Activated B cell treated with CpG ODN at 0.5 μM for 24 hours (primary cell): ENCODE measurements around the gene MRPS34. TPM values are rescaled to one million over a fixed set of nuclear protein-coding genes. Genes with fewer than 3 reads are reported as not detected.

Experiments used
- ATAC-seq: fragments of 200-7000 bp; cut with Tn5 transposase; one replicate; pipeline ENCODE4 v1.10.0; 2021; ENCODE audit warnings: low read depth, mild to moderate bottlenecking, moderate library complexity
- CTCF ChIA-PET: fragments of 350-600 bp; sonication (Branson Sonifier 250); formaldehyde crosslinking; loops from one replicate; lab custom pipeline; 2021; ENCODE audit warnings: antibody characterized with exemption; lab: Charles Lee
- POLR2A ChIA-PET: fragments of 350-600 bp; sonication (Branson Sonifier 250); formaldehyde crosslinking; loops from one replicate; lab custom pipeline; 2021; ENCODE audit warnings: antibody characterized with exemption; lab: Charles Lee
- DNase-seq: peaks from one replicate; pipeline ENCODE4 v3.0.0; 2022
- H3K27ac Mint-ChIP-seq: one replicate; pipeline ENCODE4 v1.8.0; 2020; ENCODE audit warnings: mixed read lengths
- H3K27me3 Mint-ChIP-seq: one replicate; pipeline ENCODE4 v1.8.0; 2021; ENCODE audit warnings: mixed read lengths
- H3K36me3 Mint-ChIP-seq: one replicate; pipeline ENCODE4 v1.8.0; 2021; ENCODE audit warnings: low read depth, mixed read lengths
- H3K4me1 Mint-ChIP-seq: one replicate; pipeline ENCODE4 v1.8.0; 2021; ENCODE audit warnings: mixed read lengths
- H3K4me3 Mint-ChIP-seq: one replicate; pipeline ENCODE4 v1.8.0; 2020; ENCODE audit warnings: mild to moderate bottlenecking, mixed read lengths
- H3K9me3 Mint-ChIP-seq: one replicate; pipeline ENCODE4 v1.8.0; 2020; ENCODE audit warnings: mixed read lengths
- CTCF ChIP-seq: fragments of 200-600 bp; IDR thresholded peaks from one replicate; pipeline ENCODE4 v1.8.0; 2022; ENCODE audit warnings: antibody characterized with exemption, mild to moderate bottlenecking
- intact Hi-C: fragments of 100-400 bp; cut with micrococcal nuclease; formaldehyde crosslinking; loops from one replicate; pipeline ENCODE4 v1.15.1; 2024
- total RNA-seq: library from RNA; stranded (reverse); gene quantifications from 2 replicates; pipeline ENCODE4 v1.2.3, GENCODE V29; 2022

MRPS34 gene
- total RNA-seq, 1 donor from 2014 or later: 60.9 TPM

- ATAC-seq (no peak), DNase-seq (no peak)
- no peak for TF ChIP-seq CTCF
- ChIA-PET POLR2A (interaction anchor here (0.8 kb wide), 1 partner anchor 22 kb away, joined by 3 read pairs; no protein-coding TSS in a partner anchor), CTCF (interaction anchor here (1.1 kb wide), 1 partner anchor 45 kb away, joined by 3 read pairs; the partner anchor contains the start of genes EME2 and MRPS34)
- Mint-ChIP-seq H3K4me3 (no peak overlapping the region), H3K27me3 (no peaks in the 10 kb centered on the region), H3K9me3 (no peaks in the 10 kb centered on the region), H3K4me1 (peaks cover 37% of the 10 kb centered on the region), H3K36me3 (peaks cover 61% of the 10 kb centered on the region), H3K27ac (no peak overlapping the region)
- intact Hi-C loops: no loop called here
Observed at GRCh38 chr16:1727651-1728624, 45.0 kb downstream of the MRPS34 start.

- H3K9me3 Mint-ChIP-seq: no peaks in the 10 kb centered on the region
- peaks cover 47% of the 10 kb centered on the region for H3K4me1 Mint-ChIP-seq
- TF ChIP-seq CTCF: no peak
- no peak overlapping the region for H3K4me3 Mint-ChIP-seq
- H3K27me3 Mint-ChIP-seq: no peaks in the 10 kb centered on the region
- ChIA-PET CTCF (interaction anchor here (1.1 kb wide), 1 partner anchor 46 kb away, joined by 3 read pairs; the partner anchor contains the start of genes EME2 and MRPS34), POLR2A (interaction anchor here (0.8 to 1.3 kb wide), 2 partner anchors 21 to 23 kb away, joined by 3 to 4 read pairs; partner anchors contain the start of gene MAPK8IP3)
- DNase-seq (no peak), ATAC-seq (no peak)
- peaks cover 50% of the 10 kb centered on the region for H3K36me3 Mint-ChIP-seq
- intact Hi-C loops: no loop called here
- H3K27ac Mint-ChIP-seq: no peak overlapping the region
Observed at GRCh38 chr16:1726661-1727502, 46.1 kb downstream of the MRPS34 start.

- Mint-ChIP-seq H3K36me3 (peaks cover 39% of the 10 kb centered on the region), H3K9me3 (no peaks in the 10 kb centered on the region), H3K4me3 (no peak overlapping the region), H3K4me1 (peaks cover 63% of the 10 kb centered on the region), H3K27ac (no peak overlapping the region), H3K27me3 (no peaks in the 10 kb centered on the region)
- POLR2A ChIA-PET: interaction anchor here (1.0 kb wide), 1 partner anchor 44 kb away, joined by 3 read pairs; no protein-coding TSS in a partner anchor
- TF ChIP-seq CTCF: no peak
- no peak for DNase-seq
- ATAC-seq: no peak
- intact Hi-C loops: no loop called here
- CTCF ChIA-PET: interaction anchor here (1.5 kb wide), 1 partner anchor 33 kb away, joined by 5 read pairs; no protein-coding TSS in a partner anchor
Observed at GRCh38 chr16:1724491-1724890, 48.4 kb downstream of the MRPS34 start.

- Mint-ChIP-seq H3K4me3 (peak overlapping the region; percentile 60), H3K27me3 (no peaks in the 10 kb centered on the region), H3K4me1 (peaks cover 72% of the 10 kb centered on the region), H3K9me3 (no peaks in the 10 kb centered on the region), H3K27ac (peak overlapping the region; percentile 76), H3K36me3 (peaks cover 30% of the 10 kb centered on the region)
- peak; percentile 95 for TF ChIP-seq CTCF
- intact Hi-C loops: loop anchor here (1.0 kb wide), 1 partner anchor 45 kb away; the partner anchor contains the start of gene JPT2
- CTCF ChIA-PET: interaction anchor here (0.8 to 1.5 kb wide), 4 partner anchors 9 to 252 kb away, joined by 3 to 7 read pairs (median 5); no protein-coding TSS in a partner anchor
- ATAC-seq (peak; percentile 59), DNase-seq (no peak)
- POLR2A ChIA-PET: interaction anchor here (0.6 kb wide), 1 partner anchor 371 kb away, joined by 6 read pairs; no protein-coding TSS in a partner anchor
Observed at GRCh38 chr16:1723450-1724147, 49.3 kb downstream of the MRPS34 start.

Other genes starting within 250 kb of the MRPS34 start
- 0.18 TPM in 1 of 2 replicates, not detected in the other for gene TMEM204, start 239.5 kb downstream of the MRPS34 start, total RNA-seq
- 9.8 and 11.1 TPM in 2 replicates for gene IFT140, start 161.1 kb downstream of the MRPS34 start, total RNA-seq
- gene CRAMP1, start 160.8 kb downstream of the MRPS34 start, total RNA-seq: 16.9 and 22.4 TPM in 2 replicates
- gene JPT2, start 94.9 kb downstream of the MRPS34 start, total RNA-seq: 43.4 and 48.7 TPM in 2 replicates
- 157 and 201 TPM in 2 replicates for gene MAPK8IP3, start 66.9 kb downstream of the MRPS34 start, total RNA-seq
- 54.1 and 57.8 TPM in 2 replicates for gene NME3, start 1.6 kb downstream of the MRPS34 start, total RNA-seq
- gene EME2, start 324 bp downstream of the MRPS34 start, total RNA-seq: 37.1 and 49.9 TPM in 2 replicates
- gene SPSB3, start 9.4 kb upstream of the MRPS34 start, total RNA-seq: 36.4 and 40.3 TPM in 2 replicates
- gene NUBP2, start 9.8 kb upstream of the MRPS34 start, total RNA-seq: 53.7 and 54.2 TPM in 2 replicates
- not detected in 2 replicates for gene IGFALS, start 20.6 kb upstream of the MRPS34 start, total RNA-seq
- gene HAGH, start 53.7 kb upstream of the MRPS34 start, total RNA-seq: 19.0 and 19.5 TPM in 2 replicates
- 10.2 and 10.4 TPM in 2 replicates for gene FAHD1, start 54.1 kb upstream of the MRPS34 start, total RNA-seq
- gene MEIOB, start 99.0 kb upstream of the MRPS34 start, total RNA-seq: not detected in 2 replicates
- not detected in 2 replicates for gene HS3ST6, start 145.3 kb upstream of the MRPS34 start, total RNA-seq
- gene MSRB1, start 170.1 kb upstream of the MRPS34 start, total RNA-seq: 14.7 and 16.6 TPM in 2 replicates
- gene RPL3L, start 181.6 kb upstream of the MRPS34 start, total RNA-seq: not detected in 2 replicates
- 77.4 and 92.5 TPM in 2 replicates for gene NDUFB10, start 186.4 kb upstream of the MRPS34 start, total RNA-seq
- gene RPS2, start 191.7 kb upstream of the MRPS34 start, total RNA-seq: 5,116 and 5,913 TPM in 2 replicates
- gene RNF151, start 193.7 kb upstream of the MRPS34 start, total RNA-seq: not detected in 2 replicates
- gene TBL3, start 198.9 kb upstream of the MRPS34 start, total RNA-seq: 41.8 and 44.2 TPM in 2 replicates
- gene NOXO1, start 208.3 kb upstream of the MRPS34 start, total RNA-seq: 0.37 and 0.73 TPM in 2 replicates
- 31.6 and 39.4 TPM in 2 replicates for gene GFER, start 211.1 kb upstream of the MRPS34 start, total RNA-seq
- gene SYNGR3, start 216.8 kb upstream of the MRPS34 start, total RNA-seq: 10.0 and 11.3 TPM in 2 replicates
- gene ZNF598, start 236.7 kb upstream of the MRPS34 start, total RNA-seq: 56.4 and 59.3 TPM in 2 replicates
- 1.5 and 1.7 TPM in 2 replicates for gene NPW, start 246.7 kb upstream of the MRPS34 start, total RNA-seq